GM20000 (cell line): ENCODE results near the gene RHOD.

Experiments used
- DNase-seq: peaks from one replicate; pipeline ENCODE4 v3.0.0; 2012; ENCODE audit warnings: low spot score
- CTCF ChIP-seq: IDR thresholded peaks from 2 replicates; pipeline ENCODE4 v1.5.1; 2012; ENCODE audit warnings: mild to moderate bottlenecking, control low read depth; ENCODE audit errors: extremely low read depth, missing control alignments

Gene RHOD

GRCh38 chr11:67082071-67082791, 25.6 kb downstream of the RHOD start:
- no peak for TF ChIP-seq CTCF
- no peak for DNase-seq

- no peak for TF ChIP-seq CTCF
- DNase-seq: no peak
Measured at GRCh38 chr11:67083786-67084366, 27.2 kb downstream of the RHOD start.

GRCh38 chr11:67085617-67086016, 29.0 kb downstream of the RHOD start:
- TF ChIP-seq CTCF: no peak
- no peak for DNase-seq

GRCh38 chr11:67090717-67091116, 34.1 kb downstream of the RHOD start:
- TF ChIP-seq CTCF: no peak
- no peak for DNase-seq

- TF ChIP-seq CTCF: no peak
- DNase-seq: no peak
Measured at GRCh38 chr11:67095214-67095507, 38.5 kb downstream of the RHOD start.

GRCh38 chr11:67098799-67099429, 42.3 kb downstream of the RHOD start:
- TF ChIP-seq CTCF: no peak
- no peak for DNase-seq

GRCh38 chr11:67099831-67100324, 43.2 kb downstream of the RHOD start:
- DNase-seq: peak; percentile 62
- TF ChIP-seq CTCF: no peak
